Lower lobe of right lung (tissue), 2 donors: Measurements from ENCODE around the gene BMP7. TPM values are rescaled to one million over a fixed set of nuclear protein-coding genes. Genes with fewer than 3 reads are reported as not detected.

ENCODE experiments used
- ATAC-seq, 2 donors: fragments of 200-7000 bp; cut with Tn5 transposase; one replicate each; pipeline ENCODE4 v1.9.1; 2020 to 2022; ENCODE audit warnings: mild to moderate bottlenecking in 2 of 2, moderate library complexity in 2 of 2
- DNase-seq: peaks from one replicate; pipeline ENCODE4 v3.0.0-alpha.2; 2020
- H3K27ac ChIP-seq: fragments of 200-600 bp; one replicate; pipeline ENCODE4 v1.8.0; 2022
- H3K27me3 ChIP-seq: fragments of 200-600 bp; one replicate; pipeline ENCODE4 v1.8.0; 2022; ENCODE audit warnings: low read depth
- H3K36me3 ChIP-seq: fragments of 200-600 bp; one replicate; pipeline ENCODE4 v1.8.0; 2022; ENCODE audit warnings: mild to moderate bottlenecking
- H3K4me1 ChIP-seq: fragments of 200-600 bp; one replicate; pipeline ENCODE4 v1.8.0; 2022
- H3K4me3 ChIP-seq: fragments of 200-600 bp; one replicate; pipeline ENCODE4 v1.8.0; 2022; ENCODE audit warnings: mild to moderate bottlenecking
- H3K9me3 ChIP-seq: fragments of 200-600 bp; one replicate; pipeline ENCODE4 v1.8.0; 2022
- CTCF ChIP-seq: fragments of 200-600 bp; IDR thresholded peaks from one replicate; pipeline ENCODE4 v1.8.0; 2022; ENCODE audit warnings: antibody characterized with exemption, mild to moderate bottlenecking
- intact Hi-C: fragments of 100-400 bp; cut with DNase I; formaldehyde crosslinking; loops from one replicate; pipeline ENCODE4 v1.11.0; 2022
- long read RNA-seq: library from polyadenylated mRNA; unstranded; transcript quantifications from one replicate; pipeline ENCODE4 v2.0.0, GENCODE V29; 2021
- total RNA-seq: library from RNA; stranded (reverse); fragmentation: NEBNext Ultra II Directional; extraction: Animal tissue kit (Norgen Biotek cat#: 25700); gene quantifications from one replicate; pipeline ENCODE4 v1.2.1, GENCODE V29; 2021
- donor health status: DM: no; HTN: yes; CAD: no; lungs with severe emphysema.

The BMP7 gene
- total RNA-seq, result 0.74 TPM
- long read RNA-seq, full-length matches to known transcripts, result 1 of 1 reads
- long read RNA-seq, partial matches to known transcripts, result 0 of 1 reads
- long read RNA-seq, other reads (novel, unspliced or antisense), result 0 of 1 reads

- DNase-seq (no peak), ATAC-seq (peak; percentile 12 to 35)
- no peak for TF ChIP-seq CTCF
- peaks cover 68% of the 10 kb centered on the region for H3K27me3 ChIP-seq
- no peaks in the 10 kb centered on the region for H3K4me1 ChIP-seq
- H3K27ac ChIP-seq, result no peak within 1 kb of the TSS
- intact Hi-C loops, result no loop called here
- H3K9me3 ChIP-seq, result no peaks in the 10 kb centered on the region
- peak within 1 kb of the TSS; percentile 41 for H3K4me3 ChIP-seq
- H3K36me3 ChIP-seq, result no peaks in the 10 kb centered on the region
Observed at GRCh38 chr20:57266291-57267157, at the start of gene BMP7. TSS of gene BMP7 (minus strand) at chr20:57266641. CDS start at chr20:57266122, 519 bp downstream.

GRCh38 chr20:57315976-57316480, 49.6 kb upstream of the BMP7 start:
- DNase-seq (no peak), ATAC-seq (no peak)
- Histone ChIP-seq H3K27ac (no peak overlapping the region), H3K4me1 (no peaks in the 10 kb centered on the region), H3K27me3 (peaks cover 28% of the 10 kb centered on the region), H3K4me3 (no peak overlapping the region), H3K9me3 (no peaks in the 10 kb centered on the region), H3K36me3 (no peaks in the 10 kb centered on the region)
- TF ChIP-seq CTCF, result no peak
- intact Hi-C loops, result no loop called here

GRCh38 chr20:57315083-57315975, 48.9 kb upstream of the BMP7 start:
- no peaks in the 10 kb centered on the region for H3K4me1 ChIP-seq
- no peak overlapping the region for H3K27ac ChIP-seq
- no peak for DNase-seq
- no peak for ATAC-seq
- H3K9me3 ChIP-seq, result no peaks in the 10 kb centered on the region
- H3K27me3 ChIP-seq, result peaks cover 28% of the 10 kb centered on the region
- H3K36me3 ChIP-seq, result no peaks in the 10 kb centered on the region
- no peak overlapping the region for H3K4me3 ChIP-seq
- intact Hi-C loops, result no loop called here
- no peak for TF ChIP-seq CTCF

- ATAC-seq (no peak), DNase-seq (no peak)
- Histone ChIP-seq H3K9me3 (no peaks in the 10 kb centered on the region), H3K4me1 (no peaks in the 10 kb centered on the region), H3K4me3 (no peak overlapping the region), H3K27me3 (peaks cover 23% of the 10 kb centered on the region), H3K36me3 (no peaks in the 10 kb centered on the region), H3K27ac (no peak overlapping the region)
- intact Hi-C loops, result no loop called here
- TF ChIP-seq CTCF, result no peak
Observed at GRCh38 chr20:57313951-57314350, 47.5 kb upstream of the BMP7 start.

GRCh38 chr20:57313230-57313629, 46.8 kb upstream of the BMP7 start:
- no peak overlapping the region for H3K4me3 ChIP-seq
- no peak for TF ChIP-seq CTCF
- DNase-seq (no peak), ATAC-seq (no peak)
- H3K27ac ChIP-seq, result no peak overlapping the region
- H3K4me1 ChIP-seq, result no peaks in the 10 kb centered on the region
- H3K27me3 ChIP-seq, result peaks cover 16% of the 10 kb centered on the region
- no peaks in the 10 kb centered on the region for H3K9me3 ChIP-seq
- H3K36me3 ChIP-seq, result no peaks in the 10 kb centered on the region
- intact Hi-C loops, result no loop called here
